HG03045 (cell line): Measurements from ENCODE around the gene SDR39U1.

Source experiments
- ATAC-seq: cut with Tn5 transposase; IDR thresholded peaks from one replicate; pipeline ENCODE4 v1.9.1; 2021; ENCODE audit warnings: mild to moderate bottlenecking, moderate library complexity; ENCODE audit not compliant: unreplicated experiment

Gene SDR39U1

GRCh38 chr14:24392325-24393091 is 50.1 kb downstream of the SDR39U1 start:
- ATAC-seq: no peak

- no peak for ATAC-seq
Measured at GRCh38 chr14:24390701-24391468, 51.7 kb downstream of the SDR39U1 start.
